Right lung (tissue), 5 donors: Measurements from ENCODE around the gene USP31. TPM values are rescaled to one million over a fixed set of nuclear protein-coding genes. Genes with fewer than 3 reads are reported as not detected.
"Not testable (repeated sequence)": the region's sequence is repeated elsewhere in the genome, so short reads cannot be mapped to it uniquely, and the experiment has no call there.

Source experiments
- DNase-seq, 2 donors: peaks; one replicate each; pipeline ENCODE4 v3.0.0-alpha.2; 2013
- polyA plus RNA-seq, 5 donors: library from polyadenylated mRNA; unstranded; fragments of 120-200 nt; gene quantifications; one replicate each; pipeline versions ENCODE4 v1.2.1 to v1.2.3, GENCODE V29; 2013; ENCODE audit warnings: inconsistent platforms in 1 of 5, low replicate concordance in 1 of 5; ENCODE audit not compliant: insufficient read length in 5 of 5, insufficient read depth in 1 of 5

USP31 gene
- polyA plus RNA-seq, 5 donors = 7.1 to 9.3 (median 9.2) TPM

GRCh38 chr16:23160574-23160973, 11.3 kb upstream of the USP31 start:
- DNase-seq = no peak

GRCh38 chr16:23160082-23160481, 10.8 kb upstream of the USP31 start:
- DNase-seq = no peak

GRCh38 chr16:23158114-23158513, 8.9 kb upstream of the USP31 start:
- DNase-seq = no peak

DNA sequence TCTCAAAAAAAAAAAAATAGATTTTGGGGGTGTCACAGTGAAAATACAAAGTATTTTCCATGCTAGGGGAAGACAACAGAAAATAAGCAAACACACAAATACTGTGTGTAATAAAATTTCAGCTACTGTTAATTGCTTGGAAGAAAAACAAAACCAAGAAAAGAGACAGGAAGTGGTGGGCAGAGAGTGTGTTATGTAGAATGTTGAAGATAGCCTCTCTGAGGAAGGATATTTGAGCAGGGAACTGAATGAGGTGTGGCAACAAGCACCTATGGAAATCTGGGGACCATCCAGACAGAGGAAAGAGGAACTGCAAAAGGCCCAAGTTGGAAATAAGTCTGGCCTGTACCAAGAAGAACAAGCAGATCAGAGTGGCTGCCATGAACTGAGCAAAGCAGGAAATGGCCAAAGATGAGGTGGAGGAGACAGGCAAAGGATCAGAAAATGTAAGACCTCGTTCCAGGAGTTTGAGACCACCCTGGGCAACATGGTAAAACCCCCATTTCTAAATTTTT, 7.8 kb upstream of the USP31 start:
- no peak for DNase-seq

- DNase-seq = no peak
Measured at GRCh38 chr16:23156110-23156509, 6.9 kb upstream of the USP31 start.

DNA sequence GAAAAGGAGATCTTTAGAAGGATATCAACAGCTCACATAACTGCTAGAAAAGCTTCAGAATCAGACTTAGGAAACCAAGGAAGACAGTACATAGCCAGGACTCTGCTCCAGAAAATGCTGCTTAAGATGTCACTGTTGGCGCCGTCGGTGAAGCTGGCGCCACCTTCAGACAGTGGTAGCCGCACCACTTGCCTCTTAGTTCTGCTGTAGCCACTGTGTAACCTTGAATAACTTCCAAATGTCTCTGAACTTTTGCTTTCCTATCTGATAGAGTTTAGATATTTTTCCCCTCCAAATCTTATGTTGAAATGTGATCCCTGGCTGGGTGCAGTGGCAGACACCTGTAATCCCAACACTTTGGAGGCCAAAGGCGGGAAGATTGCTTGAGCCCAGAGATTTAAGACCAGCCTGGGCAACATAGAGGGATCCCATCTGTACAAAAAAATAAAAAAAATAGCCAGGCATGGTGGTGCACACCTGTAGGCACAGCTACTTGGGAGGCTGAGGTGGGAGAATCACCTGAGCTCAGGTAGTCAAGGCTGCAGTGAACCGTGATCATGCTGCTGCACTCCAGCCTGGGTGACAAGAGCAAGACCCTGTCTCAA, 6.3 kb upstream of the USP31 start:
- no peak for DNase-seq

GRCh38 chr16:23152386-23153178, 3.3 kb upstream of the USP31 start:
- no peak for DNase-seq

- no peak for DNase-seq
Measured at GRCh38 chr16:23149993-23150364, 727 bp upstream of the USP31 start.

DNA sequence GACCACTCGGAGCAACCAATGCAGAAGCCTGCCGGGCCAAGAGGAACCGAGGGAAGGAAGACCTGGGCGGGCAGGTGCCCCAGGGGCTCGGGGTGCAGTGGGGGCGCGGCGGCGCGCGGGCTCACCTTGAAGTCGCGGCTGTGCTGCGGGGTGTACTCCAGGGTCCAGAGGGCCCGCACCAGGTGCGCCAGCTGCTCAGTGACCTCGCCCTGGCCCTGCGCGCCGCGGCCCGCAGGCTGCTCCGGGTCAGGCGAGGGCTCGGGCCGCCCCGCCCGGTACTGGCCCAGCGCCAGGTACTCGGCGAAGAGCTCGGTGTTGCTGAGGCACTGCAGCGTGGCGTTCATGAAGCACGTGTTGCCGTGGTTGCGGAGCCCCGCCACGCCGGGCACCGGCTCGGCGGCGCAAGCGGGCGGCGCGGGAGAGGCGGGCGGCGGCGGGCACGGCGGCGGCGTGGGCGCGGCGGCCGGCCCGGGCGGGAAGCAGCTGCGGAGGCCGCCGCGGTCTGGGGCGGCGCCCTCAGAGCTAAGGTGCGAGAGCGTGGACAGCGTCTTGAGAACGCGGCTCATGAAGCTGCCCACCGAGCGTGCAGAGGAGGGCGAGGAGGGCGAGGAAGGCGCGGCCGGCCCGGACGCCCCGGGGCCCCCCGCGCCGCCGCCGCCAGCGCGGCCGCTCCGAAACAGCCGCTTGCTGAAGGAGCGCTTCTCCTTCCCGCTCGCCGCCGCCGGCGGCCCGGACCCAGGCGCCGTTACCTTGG, 562 bp downstream of the USP31 start:
- peak; percentile 53 to 58 for DNase-seq

DNA sequence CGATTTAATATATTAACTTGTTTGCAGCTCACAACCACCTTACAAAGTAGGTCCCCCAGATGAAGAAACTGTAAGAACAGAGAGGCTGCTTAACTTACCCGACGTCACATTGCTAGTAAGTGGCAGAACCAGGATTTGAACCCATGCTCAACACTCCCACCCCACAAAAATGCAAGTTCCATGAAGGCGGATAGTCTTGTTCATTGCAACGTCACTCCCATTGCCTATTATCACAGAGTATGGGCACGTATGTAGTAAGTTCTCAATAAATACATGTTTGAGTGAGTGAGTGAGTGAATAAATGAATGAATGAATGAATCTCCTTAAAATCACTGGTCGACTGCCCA, 1.1 kb downstream of the USP31 start:
- no peak for DNase-seq

DNA sequence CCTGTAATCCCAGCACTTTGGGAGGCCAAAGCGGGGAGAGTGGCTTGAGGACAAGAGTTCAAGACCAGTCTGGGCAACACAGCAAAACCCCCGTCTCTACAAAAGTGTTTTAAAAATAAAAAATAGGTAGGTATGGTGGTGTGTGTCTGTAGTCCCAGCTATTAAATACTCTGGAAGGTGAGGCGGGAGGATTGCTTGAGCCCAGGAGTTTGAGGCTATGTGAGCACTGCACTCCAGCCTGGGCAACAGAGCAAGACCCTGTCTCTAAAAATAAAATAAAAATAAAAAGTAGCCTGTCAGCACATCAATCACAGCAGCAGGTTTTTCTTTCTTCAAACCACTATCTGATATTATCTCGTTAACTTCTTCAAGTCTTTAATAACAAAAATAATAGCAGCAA, 1.6 kb downstream of the USP31 start:
- DNase-seq = no peak

DNA sequence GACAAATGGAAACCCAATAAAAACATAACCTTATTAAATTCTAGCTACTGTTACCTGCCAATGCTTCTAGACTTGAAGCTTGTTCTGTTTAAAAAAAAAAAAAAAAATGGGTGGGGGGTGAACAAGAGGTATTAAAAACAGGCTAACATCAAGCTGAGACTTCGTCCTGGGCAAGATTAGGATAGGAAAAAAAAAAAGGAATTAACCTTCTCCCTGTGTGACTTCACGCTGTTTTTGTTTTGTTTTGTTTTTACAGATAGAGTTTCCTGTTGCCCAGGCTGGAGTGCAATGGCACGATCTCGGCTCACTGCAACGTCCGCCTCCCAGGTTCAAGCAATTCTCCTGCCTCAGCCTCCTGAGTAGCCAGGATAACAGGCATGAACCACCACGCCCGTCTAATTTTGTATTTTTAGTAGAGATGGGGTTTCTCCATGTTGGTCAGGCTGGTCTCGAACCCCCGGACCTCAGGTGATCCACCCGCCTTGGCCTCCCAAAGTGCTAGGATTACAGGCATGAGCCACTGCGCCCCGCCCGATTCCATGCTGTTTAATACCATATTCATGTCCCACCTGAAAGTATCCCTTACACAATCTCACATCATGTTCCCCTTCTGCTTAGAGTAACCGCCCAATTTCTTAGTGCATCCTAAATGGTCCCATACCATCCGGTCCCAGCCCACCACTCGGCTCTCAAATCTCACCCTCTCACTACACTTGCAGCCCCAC, 2.2 kb downstream of the USP31 start:
- no peak for DNase-seq

GRCh38 chr16:23145608-23146007, 3.6 kb downstream of the USP31 start:
- no peak for DNase-seq

GRCh38 chr16:23145186-23145585, 4.1 kb downstream of the USP31 start:
- DNase-seq = no peak

- DNase-seq = not testable (repeated sequence)
Measured at GRCh38 chr16:23144393-23144792, 4.9 kb downstream of the USP31 start.

GRCh38 chr16:23143391-23143790, 5.9 kb downstream of the USP31 start:
- no peak for DNase-seq

- DNase-seq = no peak
Measured at GRCh38 chr16:23141959-23142740, 7.1 kb downstream of the USP31 start.

DNA sequence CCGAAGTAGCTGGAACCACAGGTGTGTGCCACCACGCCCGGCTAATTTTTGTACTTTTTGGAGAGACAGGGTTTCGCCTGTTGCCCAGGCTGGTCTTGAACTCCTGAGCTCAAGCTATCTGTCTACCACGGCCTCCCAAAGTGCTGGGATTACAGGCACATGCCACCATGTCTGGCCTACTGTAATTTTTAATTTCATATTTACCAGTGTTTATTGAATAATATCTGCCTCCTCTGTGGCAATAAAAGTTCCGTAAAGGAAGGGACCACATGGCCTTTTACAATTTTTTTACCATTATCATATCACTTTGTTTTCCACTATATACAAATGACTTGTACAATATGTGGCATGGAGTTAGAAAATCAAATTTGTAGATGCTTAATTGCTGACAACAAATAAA, 7.8 kb downstream of the USP31 start:
- DNase-seq = no peak

- DNase-seq = no peak
Measured at GRCh38 chr16:23141033-23141432, 8.2 kb downstream of the USP31 start.

DNA sequence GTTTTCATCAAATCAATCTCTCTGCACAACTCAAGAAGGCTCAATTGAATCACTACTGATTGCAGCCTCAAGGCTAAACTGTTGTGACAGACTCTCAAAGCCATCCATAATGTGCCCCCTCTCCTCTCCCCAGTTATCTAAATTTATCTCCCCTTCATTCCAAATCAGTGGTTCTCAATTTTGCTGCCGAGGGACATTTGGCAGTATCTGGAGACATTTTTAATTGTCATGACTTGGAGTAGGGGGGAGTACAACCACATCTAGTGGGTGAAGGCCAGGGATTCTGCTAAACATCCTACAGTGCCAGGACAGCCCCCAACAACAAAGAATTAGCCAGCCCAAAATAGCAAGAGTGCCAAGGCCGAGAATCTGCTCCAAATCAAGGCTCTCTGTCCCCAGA, 9.1 kb downstream of the USP31 start:
- no peak for DNase-seq

DNA sequence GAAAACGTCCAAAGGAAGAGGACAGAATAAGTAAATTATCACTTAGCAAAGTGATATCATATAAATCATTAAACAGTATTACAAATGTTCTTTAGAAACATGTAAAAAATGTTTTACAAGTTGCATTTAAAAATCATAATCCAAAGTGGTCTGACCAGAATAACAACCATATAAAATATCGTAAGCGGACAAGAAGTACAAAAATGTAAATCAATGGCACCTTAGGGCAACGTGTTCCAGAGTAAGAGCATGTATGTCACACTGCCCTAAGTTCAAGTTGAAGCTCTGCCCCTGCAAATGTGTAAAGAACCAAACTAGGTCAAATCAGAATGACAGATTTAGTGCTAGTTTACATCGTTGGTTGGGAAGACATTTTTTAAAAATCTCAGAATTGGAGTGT, 11.4 kb downstream of the USP31 start:
- DNase-seq = no peak
